Stimulated activated naive CD8-positive, alpha-beta T cell treated with anti-CD3 and anti-CD28 coated beads, Interleukin-15, Interleukin-2, amounts not matched to agents 100 U/mL and 50 U/mL, for 24 hours (primary cell): ENCODE measurements around the gene NODAL.

ENCODE experiments used
- ATAC-seq: fragments of 150-1000 bp; cut with Tn5 transposase; one replicate; pipeline ENCODE4 v1.10.0; 2021
- DNase-seq: peaks from one replicate; pipeline ENCODE4 v3.0.0; 2021

Gene NODAL

GRCh38 chr10:70433581-70434280 lies 7.8 kb downstream of the NODAL start:
- DNase-seq (no peak), ATAC-seq (no peak)

DNA sequence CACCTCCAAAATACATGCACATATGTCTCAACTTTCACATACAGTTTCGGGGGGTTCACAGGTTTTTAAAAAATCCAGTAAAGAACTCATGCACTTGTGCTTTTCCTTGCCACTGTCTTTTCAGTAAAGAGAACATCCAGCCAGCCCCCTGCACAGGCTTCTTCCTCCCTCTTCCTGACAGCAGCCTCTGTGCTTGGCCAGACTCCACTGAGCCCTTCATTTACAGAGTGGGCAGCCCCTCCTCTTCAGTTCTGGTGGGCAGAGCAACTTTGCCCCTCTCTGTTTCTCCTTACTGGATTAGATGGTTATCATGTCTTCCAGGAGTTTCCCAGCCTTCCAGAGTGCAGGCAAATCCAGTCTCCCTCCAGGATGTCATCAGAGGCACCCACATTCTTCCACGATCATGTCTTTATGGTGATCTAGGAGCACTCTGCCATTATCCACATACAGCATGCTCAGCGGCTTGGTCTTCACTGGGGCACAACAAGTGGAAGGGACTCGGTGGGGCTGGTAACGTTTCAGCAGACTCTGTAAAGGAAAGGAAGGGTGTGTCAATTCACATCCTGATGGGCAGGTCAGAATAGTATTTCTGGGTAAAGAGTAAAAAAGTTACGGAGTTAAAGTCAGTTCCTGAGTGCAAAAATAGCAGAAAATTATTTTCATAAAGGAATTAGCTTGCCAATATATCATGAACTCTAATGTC lies 8.8 kb downstream of the NODAL start:
- ATAC-seq (no peak), DNase-seq (no peak)

DNA sequence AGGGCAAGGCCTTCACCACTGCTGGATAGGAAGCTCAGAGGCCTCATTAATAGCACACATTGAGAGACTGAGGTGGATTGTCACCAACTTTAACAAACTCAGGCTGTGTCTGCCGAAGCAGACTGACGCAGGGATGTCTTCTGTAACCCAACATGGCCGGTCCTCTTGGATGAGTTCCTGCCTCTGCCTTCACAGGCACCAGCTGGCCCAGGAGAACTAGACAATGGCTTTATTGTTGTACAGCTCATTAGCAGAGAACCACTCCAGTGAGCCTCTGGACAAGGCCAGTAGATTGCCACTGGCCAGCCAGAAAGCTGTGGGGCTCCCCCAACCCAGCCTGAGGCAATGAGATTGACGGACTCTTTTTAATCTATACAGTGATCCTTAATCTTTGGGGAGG lies 9.4 kb downstream of the NODAL start:
- no peak for ATAC-seq

GRCh38 chr10:70430493-70431445 lies 10.7 kb downstream of the NODAL start:
- no peak for ATAC-seq
- no peak for DNase-seq

More for the DNA sequence above, 9.4 kb downstream of the NODAL start:
- no peak for DNase-seq

GRCh38 chr10:70426823-70427222 lies 14.7 kb downstream of the NODAL start:
- ATAC-seq = no peak
- DNase-seq = no peak

GRCh38 chr10:70425096-70425495 lies 16.4 kb downstream of the NODAL start:
- no peak for DNase-seq
- ATAC-seq = no peak

DNA sequence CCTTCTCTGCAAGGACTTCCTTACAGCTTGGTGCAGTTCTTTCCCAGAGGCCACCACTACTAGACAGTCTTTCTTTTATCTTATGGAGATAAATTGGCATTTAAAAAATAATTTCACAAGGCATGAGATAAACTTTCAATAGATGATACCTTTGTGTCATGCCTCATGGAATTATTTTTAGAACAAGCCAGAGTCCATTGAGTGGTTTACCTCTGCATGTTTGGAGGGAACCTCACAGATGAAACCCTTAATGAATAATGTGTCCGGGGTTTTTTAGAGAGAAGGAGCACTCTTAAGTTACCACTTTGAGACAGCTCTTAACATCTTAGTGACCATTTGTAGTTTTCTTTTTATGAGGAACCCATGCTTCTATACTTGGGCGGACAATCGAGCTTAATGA lies 17.2 kb downstream of the NODAL start:
- DNase-seq (no peak), ATAC-seq (no peak)

DNA sequence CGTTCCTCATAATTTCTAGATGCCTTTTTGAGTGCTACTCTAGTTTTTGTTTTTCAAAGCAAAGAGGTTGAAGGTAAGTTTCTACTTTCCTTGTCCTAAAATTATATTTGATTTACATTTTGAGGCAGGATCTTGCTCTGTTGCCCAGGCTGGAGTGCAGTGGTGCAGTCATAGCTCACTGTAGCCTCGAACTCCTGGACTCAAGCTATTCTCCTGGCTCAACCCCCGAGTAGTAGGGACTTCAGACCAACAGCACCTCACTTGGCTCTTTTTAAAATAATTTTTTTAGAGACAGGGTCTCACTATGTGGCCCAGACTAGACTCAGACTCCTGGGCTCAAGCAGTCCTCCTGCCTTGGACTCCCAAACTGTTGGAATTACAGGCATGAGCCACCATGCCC lies 22.8 kb downstream of the NODAL start:
- ATAC-seq (no peak), DNase-seq (no peak)

GRCh38 chr10:70418229-70418628 lies 23.3 kb downstream of the NODAL start:
- DNase-seq = no peak
- ATAC-seq = peak; percentile 70

- peak; percentile 54 for ATAC-seq
- DNase-seq = no peak
These were observed 23.9 kb downstream of the NODAL start for GRCh38 chr10:70417568-70417967.

GRCh38 chr10:70412356-70412755 lies 29.1 kb downstream of the NODAL start:
- no peak for DNase-seq

DNA sequence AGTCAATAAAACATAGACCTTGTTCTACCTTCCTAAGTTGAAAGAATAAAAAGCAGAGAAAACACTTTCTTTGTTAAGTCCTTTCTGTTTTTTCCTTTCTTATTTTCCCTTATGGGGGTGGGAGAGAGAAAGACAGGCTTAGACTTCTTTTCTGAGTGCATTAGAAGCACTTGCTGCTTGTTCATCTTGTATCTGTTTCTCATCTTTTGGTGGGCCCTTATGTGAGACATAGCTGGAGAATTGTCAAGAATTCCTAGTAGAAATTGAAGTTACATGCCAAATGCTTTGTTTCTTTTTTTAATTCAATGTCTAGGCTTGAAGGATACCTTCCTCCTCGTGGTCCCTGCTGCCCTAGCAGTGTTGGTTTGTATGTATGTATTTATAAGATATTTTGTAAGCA lies 30.9 kb downstream of the NODAL start:
- DNase-seq (no peak), ATAC-seq (no peak)

More at GRCh38 chr10:70412356-70412755, 29.1 kb downstream of the NODAL start:
- no peak for ATAC-seq

- DNase-seq = no peak
- ATAC-seq = no peak
These were observed 31.7 kb downstream of the NODAL start for GRCh38 chr10:70409772-70410171.

GRCh38 chr10:70405037-70405824 lies 36.2 kb downstream of the NODAL start:
- peak; percentile 33 for DNase-seq
- ATAC-seq = peak; percentile 56

GRCh38 chr10:70404787-70405036 lies 36.8 kb downstream of the NODAL start:
- no peak for ATAC-seq
- DNase-seq = no peak

- ATAC-seq (peak; percentile 97), DNase-seq (peak; percentile 100)
These were observed 37.3 kb downstream of the NODAL start, which contains the start of gene EIF4EBP2 for GRCh38 chr10:70404036-70404786. Gene EIF4EBP2 (plus strand): TSS chr10:70404145. CDS start chr10:70404402, 257 bp downstream.

DNA sequence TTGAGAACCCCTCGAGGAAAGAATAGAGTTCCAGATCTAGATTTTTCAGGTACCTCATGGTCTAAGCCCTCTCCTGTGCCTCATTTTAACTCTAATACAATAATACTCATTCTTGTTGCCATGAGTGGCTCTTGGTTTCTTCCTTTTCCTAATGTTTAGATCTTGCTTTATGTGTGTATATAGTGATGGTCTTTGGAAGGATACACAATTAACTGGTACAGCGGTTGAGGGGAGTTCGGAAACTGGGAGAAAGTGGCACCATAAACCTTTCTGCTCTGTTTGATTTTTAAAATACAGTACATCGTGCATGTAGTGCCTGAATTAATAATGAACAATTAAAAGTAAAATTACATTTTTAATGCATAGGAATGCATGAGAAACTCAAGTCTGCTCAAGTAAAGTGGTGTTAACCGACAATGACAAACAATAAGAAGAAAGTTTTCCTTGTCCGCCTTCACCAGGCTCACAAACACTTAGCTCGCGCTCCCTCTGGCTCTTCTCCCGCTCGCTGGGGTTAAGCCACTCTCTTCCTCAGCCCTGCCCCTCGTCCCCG lies 37.9 kb downstream of the NODAL start:
- DNase-seq = no peak
- no peak for ATAC-seq

GRCh38 chr10:70399177-70399576 lies 42.3 kb downstream of the NODAL start:
- no peak for DNase-seq
- ATAC-seq = no peak

DNA sequence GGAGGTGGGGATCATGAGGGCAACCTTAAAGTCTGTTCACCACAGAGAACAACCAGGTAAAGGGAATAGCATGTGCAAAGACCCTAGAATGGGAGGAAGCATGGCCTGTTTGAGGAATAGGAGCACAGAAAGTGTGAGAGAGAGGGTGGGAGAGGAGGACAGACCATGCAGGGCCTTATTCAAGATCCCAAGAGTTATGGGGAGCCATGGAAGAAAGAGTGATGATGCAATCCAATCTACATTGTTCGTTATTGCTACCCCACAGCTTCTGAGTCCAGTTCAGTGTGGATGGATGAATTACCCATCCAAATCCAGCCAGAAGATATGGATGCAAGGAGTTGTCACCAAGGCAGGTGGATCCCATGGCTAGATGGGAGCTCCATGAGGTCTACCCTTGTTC lies 45.3 kb downstream of the NODAL start:
- ATAC-seq (no peak), DNase-seq (no peak)

- ATAC-seq = no peak
- DNase-seq = no peak
These were observed 49.8 kb downstream of the NODAL start for GRCh38 chr10:70391654-70392053.
